ENCODE results near the gene NPEPPS.
"Not testable (repeated sequence)": the region's sequence is repeated elsewhere in the genome, so short reads cannot be mapped to it uniquely, and the experiment has no call there.

The NPEPPS gene

DNA sequence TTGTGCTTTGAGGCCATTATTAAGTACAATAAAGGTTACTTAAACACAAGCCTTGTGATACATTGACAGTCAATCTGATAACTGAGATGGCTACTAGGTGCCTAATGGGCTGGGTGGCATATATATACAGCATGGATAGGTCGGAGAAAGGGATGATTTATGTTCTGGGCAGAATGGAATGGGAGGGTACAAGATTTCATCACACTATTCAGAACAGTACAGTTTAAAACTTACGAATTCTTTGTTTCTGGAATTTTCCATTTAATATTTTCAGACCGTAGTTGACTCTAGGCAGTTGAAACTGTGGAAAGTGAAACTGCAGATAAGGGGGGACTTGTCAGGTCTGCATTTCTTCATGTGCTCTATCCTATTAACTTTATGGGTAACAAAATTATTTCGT is 23.8 kb downstream of the NPEPPS start:
- peak; percentile 28 for DNase-seq (ENCODE audit: low read depth)
- H3K4me3 ChIP-seq (replicated peaks; ENCODE audit: low read depth, low read length) = not testable (repeated sequence)

DNA sequence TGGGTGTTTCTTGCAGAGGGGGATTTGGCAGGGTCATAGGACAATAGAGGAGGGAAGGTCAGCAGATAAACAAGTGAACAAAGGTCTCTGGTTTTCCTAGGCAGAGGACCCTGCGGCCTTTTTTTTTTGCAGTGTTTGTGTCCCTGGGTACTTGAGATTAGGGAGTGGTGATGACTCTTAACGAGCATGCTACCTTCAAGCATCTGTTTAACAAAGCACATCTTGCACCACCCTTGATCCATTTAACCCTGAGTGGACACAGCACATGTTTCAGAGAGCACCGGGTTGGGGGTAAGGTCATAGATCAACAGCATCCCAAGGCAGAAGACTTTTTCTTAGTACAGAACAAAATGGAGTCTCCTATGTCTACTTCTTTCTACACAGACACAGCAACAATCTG is 25.2 kb downstream of the NPEPPS start:
- not testable (repeated sequence) for H3K4me3 ChIP-seq (replicated peaks; ENCODE audit: low read depth, low read length); DNase-seq (ENCODE audit: low read depth)

DNA sequence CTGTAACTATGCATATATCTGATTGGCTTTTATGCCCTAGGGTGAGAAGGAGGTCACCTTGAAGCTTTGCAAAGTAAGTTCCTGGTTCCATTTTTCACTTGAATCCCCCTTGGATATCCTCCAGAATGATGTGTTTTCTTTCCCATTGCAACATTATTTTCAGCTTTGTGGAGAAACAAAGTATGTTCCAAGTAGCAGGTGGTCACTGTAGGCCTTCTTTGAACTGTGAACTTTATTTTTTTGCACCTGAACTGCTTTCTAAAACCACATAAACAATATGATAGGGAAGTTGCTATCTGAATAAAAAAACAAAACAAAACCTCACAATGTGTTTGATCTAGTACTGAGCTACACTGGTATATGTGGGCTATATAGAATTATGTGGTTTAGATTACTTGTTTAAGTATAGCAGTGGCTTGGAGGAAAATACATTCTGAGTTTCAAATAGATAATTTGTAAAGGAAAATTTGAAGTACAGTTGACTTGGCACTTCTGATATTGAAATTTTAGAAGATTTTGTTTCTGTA is 29.7 kb downstream of the NPEPPS start:
- not testable (repeated sequence) for H3K4me3 ChIP-seq (replicated peaks; ENCODE audit: low read depth, low read length); DNase-seq (ENCODE audit: low read depth)

DNA sequence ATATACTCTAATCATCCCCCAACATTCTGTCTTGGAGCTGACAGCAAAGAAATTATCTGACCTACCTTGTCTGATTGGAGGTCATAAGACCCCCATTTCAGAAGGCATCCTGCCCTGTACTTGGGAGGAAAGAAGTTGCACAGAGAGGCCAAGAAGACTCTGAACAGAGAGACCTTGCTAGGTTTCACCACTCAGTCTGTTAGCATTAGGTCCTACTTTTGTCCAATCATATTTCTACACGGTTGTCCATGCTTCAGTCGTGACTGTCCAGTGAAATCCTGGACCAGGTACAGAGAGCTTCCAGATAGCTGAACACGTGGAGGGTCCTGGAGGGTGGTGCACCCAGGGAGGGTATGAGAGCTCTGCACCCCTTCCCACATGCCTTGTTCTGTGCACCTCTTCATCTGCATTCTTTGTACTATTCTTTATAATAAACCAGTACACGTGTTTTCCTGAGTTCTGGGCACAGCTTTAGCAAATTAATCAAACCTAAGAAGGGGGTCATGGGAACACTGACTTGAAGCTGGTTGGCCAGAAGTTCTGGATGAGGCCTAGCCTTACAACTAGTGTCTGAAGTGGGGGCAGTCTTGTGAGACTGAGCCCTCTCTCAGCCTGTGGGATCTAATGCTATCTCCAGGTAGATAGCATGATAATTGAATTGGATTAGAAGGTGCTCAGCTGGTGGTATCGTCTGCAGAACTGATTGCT is 30.9 kb downstream of the NPEPPS start:
- DNase-seq (ENCODE audit: low read depth); H3K4me3 ChIP-seq (replicated peaks; ENCODE audit: low read depth, low read length): not testable (repeated sequence)

DNA sequence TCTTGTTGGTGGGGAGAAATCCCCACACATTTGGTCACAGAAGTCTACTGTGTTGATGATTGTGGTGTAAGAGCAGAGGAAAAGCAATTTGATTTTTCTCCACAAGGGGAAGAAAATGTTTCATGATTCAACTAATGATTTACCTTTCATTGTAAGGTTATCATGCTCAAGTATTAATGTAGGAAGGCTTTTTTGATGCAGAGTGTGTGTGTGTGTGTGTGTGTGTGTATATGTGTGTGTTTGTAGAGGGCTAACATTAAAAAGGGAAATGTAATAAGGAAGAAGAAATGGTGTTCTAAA is 31.4 kb downstream of the NPEPPS start:
- DNase-seq (ENCODE audit: low read depth); H3K4me3 ChIP-seq (replicated peaks; ENCODE audit: low read depth, low read length): not testable (repeated sequence)

DNA sequence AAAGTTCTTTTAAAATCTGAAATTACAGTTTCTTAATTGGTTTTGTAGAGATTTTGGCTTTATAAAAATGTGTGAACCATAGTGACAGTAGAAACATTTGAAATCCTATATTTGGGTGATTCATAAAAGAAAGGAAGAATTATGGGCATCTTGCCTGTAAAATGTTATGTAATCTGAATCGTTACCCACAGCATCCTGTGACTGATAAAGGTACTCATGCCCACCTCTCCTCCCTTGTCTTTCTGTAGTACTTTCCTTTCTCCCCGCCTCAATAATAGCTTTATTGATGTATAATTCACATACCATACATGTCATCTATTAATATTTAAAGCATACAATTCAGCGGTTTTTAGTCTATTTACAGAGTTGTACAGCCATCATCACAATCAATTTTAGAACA is 36.4 kb downstream of the NPEPPS start:
- not testable (repeated sequence) for H3K4me3 ChIP-seq (replicated peaks; ENCODE audit: low read depth, low read length)
- peak; percentile 31 for DNase-seq (ENCODE audit: low read depth)

DNA sequence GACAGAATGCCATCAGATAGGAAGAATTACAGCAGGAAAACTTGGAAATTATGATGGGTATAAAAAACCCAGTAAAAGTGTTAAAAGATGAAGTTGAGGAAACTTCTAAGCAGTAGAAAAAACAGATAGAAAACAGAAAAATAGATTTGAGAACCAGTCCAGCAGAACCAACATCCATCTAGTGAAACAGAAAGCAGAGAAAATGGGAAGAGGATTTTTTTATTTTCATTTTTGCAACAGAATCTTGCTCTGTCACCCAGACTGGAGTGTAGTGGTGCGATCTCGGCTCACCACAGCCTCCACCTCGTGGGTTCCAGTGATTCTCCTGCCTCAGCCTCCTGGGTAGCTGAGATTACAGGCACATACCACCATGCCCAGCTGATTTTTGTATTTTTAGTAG is 41.7 kb downstream of the NPEPPS start:
- H3K4me3 ChIP-seq (replicated peaks; ENCODE audit: low read depth, low read length); DNase-seq (ENCODE audit: low read depth): not testable (repeated sequence)

DNA sequence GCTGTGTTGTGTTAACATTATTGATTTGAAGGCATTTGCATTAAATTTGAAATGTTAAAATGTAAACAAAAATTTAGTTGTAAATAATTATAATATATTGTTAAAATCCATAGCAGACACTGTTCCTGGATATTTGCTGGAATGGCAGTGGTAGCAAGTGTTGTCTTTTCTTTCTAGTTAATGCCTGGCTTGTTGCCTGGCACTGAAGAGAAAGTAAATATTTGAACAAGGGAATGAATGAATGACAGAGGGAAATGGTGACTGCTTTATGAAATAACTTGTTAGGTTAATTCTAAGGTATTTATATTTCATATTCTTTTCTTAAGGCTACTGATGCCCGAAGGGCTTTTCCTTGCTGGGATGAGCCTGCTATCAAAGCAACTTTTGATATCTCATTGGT is 51.5 kb downstream of the NPEPPS start:
- not testable (repeated sequence) for DNase-seq (ENCODE audit: low read depth); H3K4me3 ChIP-seq (replicated peaks; ENCODE audit: low read depth, low read length)

DNA sequence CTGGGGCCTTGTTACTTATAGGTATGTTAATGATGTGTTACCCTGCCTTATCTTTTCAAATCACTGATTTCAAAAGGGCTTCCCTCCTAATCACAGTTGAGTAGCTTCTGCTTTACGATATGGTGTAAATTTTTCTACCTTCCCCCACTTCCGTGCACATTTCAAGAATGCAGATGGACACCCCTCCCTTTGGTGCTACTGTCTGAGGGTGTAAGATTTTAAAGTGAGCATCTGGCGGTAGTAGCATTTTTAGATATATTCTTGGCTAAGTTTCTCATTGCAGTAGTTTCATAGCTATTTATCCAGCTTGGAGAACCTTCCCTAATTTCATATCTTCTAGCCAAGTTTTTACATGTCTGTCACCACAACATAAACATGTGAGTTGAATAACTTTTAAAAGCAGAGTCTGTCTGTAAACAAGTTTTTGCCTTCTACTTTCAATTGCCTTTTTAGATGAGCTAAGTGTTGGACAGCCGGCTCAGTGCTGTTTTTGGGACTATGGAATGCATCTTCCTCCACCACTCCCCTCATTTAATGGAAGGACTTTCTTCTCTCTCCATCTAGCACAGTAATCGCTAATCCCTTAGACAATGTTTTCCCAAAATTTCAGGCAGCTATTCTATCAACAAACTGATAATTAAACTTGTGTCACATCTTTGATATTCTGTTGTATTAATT is 55.6 kb downstream of the NPEPPS start:
- not testable (repeated sequence) for DNase-seq (ENCODE audit: low read depth); H3K4me3 ChIP-seq (replicated peaks; ENCODE audit: low read depth, low read length)

DNA sequence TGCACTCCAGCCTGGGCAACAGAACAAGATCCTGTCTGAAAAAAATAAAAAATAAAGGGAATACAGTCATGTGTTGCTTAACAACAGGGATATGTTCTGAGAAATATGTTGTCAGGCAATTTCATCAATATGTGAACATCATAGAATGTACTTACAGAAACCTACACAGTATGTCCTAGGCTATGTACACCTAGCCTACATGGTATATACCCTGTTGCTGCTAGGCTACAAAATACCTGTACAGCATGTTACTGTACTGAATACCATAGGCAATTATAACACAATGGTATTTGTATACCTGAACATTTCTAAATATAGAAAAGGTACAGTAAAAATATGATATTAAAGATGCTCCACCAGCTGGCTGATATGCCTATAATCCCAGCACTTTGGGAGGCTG is 62.6 kb downstream of the NPEPPS start:
- DNase-seq (ENCODE audit: low read depth); H3K4me3 ChIP-seq (replicated peaks; ENCODE audit: low read depth, low read length): not testable (repeated sequence)

DNA sequence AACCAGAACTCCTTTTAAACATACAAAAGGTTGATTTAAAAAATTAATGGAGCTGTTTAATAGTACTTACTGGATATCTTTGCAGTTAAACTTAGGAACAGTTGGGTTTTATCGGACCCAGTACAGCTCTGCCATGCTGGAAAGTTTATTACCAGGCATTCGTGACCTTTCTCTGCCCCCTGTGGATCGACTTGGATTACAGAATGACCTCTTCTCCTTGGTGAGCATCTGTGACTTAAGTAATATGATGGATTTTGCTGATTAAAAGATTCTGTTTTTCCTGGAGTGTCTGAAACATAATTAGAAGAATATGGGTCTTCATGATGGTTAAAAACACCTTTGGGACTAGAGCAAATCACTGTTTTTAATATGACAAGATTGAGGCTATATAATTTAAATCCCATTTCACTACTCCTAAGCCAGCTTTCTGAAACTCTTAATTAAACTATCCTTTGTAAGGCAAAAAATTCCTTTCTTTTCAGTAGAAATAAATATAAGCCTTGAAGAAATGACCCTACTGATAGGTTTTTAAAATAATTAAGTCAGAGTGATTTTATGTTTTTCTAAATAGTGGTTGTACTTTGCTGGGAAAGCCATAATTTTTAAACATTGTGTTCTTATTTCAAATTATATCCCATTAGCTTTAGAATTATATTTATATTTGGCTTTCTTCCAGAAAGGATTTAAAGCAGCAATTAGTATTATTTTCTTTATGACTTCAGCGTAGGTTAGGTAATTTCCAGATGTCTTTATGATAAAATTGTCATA is 73.1 kb downstream of the NPEPPS start:
- H3K4me3 ChIP-seq (replicated peaks; ENCODE audit: low read depth, low read length) = no peak overlapping the region
- TF ChIP-seq, protein P1, sequence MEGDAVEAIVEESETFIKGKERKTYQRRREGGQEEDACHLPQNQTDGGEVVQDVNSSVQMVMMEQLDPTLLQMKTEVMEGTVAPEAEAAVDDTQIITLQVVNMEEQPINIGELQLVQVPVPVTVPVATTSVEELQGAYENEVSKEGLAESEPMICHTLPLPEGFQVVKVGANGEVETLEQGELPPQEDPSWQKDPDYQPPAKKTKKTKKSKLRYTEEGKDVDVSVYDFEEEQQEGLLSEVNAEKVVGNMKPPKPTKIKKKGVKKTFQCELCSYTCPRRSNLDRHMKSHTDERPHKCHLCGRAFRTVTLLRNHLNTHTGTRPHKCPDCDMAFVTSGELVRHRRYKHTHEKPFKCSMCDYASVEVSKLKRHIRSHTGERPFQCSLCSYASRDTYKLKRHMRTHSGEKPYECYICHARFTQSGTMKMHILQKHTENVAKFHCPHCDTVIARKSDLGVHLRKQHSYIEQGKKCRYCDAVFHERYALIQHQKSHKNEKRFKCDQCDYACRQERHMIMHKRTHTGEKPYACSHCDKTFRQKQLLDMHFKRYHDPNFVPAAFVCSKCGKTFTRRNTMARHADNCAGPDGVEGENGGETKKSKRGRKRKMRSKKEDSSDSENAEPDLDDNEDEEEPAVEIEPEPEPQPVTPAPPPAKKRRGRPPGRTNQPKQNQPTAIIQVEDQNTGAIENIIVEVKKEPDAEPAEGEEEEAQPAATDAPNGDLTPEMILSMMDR (IDR thresholded peaks at IDR 0.05; ENCODE audit: low read length, missing control alignments) = no peak
- no peak for DNase-seq (ENCODE audit: low read depth)

DNA sequence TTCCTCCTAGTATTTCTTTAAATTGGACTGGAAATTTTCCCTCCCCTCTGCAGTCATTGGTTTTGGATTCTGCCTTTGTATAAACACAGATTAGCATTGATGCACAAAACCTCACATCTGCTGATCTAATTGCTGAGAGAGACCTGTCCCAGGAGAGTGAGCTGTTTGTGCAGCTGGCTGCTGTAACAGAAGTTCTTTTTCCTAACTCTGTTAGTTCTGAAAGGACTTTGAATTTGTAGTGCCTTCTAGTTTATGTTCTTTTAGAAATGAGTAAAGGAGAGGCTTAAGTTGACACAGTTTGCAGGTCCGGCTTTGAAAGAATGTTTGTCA is 73.7 kb downstream of the NPEPPS start:
- peak; percentile 27 for DNase-seq (ENCODE audit: low read depth)
- no peak overlapping the region for H3K4me3 ChIP-seq (replicated peaks; ENCODE audit: low read depth, low read length)
- TF ChIP-seq, protein P1 (IDR thresholded peaks at IDR 0.05; ENCODE audit: low read length, missing control alignments) = no peak

All from fibroblast of pulmonary artery (primary cell).